Duodenal mucosa (tissue), 2 donors: ENCODE measurements around the gene OR2L2.

Source experiments
- H3K27ac ChIP-seq: one replicate; pipeline ENCODE4 v1.7.0; 2013; ENCODE audit warnings: low read depth, low read length
- H3K27me3 ChIP-seq, 2 donors: one replicate each; pipeline ENCODE4 v1.7.0; 2013; ENCODE audit warnings: low read length in 2 of 2, control low read depth in 1 of 2; ENCODE audit not compliant: insufficient read depth in 2 of 2, control insufficient read depth in 1 of 2
- H3K36me3 ChIP-seq, 2 donors: one replicate each; pipeline ENCODE4 v1.7.0; 2013; ENCODE audit warnings: low read length in 2 of 2, control low read depth in 1 of 2; ENCODE audit not compliant: insufficient read depth in 2 of 2, control insufficient read depth in 1 of 2
- H3K4me1 ChIP-seq, 2 donors: one replicate each; pipeline ENCODE4 v1.7.0; 2013; ENCODE audit warnings: low read length in 2 of 2, control low read depth in 1 of 2; ENCODE audit not compliant: insufficient read depth in 2 of 2, control insufficient read depth in 1 of 2
- H3K4me3 ChIP-seq, 2 donors: one replicate each; pipeline ENCODE4 v1.7.0; 2013; ENCODE audit warnings: low read length in 2 of 2, low read depth in 1 of 2
- H3K9ac ChIP-seq, 2 donors: one replicate each; pipeline ENCODE4 v1.7.0; 2013; ENCODE audit warnings: low read length in 2 of 2, low read depth in 1 of 2
- H3K9me3 ChIP-seq, 2 donors: one replicate each; pipeline ENCODE4 v1.7.0; 2013; ENCODE audit warnings: low read length in 2 of 2, control low read depth in 1 of 2; ENCODE audit not compliant: control insufficient read depth in 1 of 2

OR2L2 gene, protein sequence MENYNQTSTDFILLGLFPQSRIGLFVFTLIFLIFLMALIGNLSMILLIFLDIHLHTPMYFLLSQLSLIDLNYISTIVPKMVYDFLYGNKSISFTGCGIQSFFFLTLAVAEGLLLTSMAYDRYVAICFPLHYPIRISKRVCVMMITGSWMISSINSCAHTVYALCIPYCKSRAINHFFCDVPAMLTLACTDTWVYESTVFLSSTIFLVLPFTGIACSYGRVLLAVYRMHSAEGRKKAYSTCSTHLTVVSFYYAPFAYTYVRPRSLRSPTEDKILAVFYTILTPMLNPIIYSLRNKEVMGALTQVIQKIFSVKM

DNA sequence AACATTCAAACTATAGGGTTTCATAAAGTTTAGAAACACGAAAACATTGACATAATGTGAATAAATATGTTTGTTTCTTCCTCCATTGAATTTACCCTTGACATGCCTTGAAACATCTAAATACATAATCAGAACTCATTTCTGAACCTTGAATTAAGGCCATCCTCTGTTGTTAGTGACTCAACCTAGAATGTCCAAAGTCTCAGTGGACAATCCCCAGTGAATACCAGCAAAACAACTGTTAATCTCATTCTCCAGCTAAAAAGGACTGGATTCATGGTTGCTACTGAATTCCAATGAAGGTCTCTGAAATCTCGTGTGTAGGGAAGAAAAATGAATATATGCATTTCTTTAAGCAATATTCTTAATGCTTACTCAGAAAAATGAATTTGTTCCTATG is at the start of gene OR2L2:
Gene OR2L2 (plus strand): TSS at position 301 of the 400 bp plus-strand sequence. CDS start 8,198 bp downstream, outside the sequence.
- no peaks in the 10 kb centered on the region for H3K36me3 ChIP-seq
- H3K27me3 ChIP-seq: no peaks in the 10 kb centered on the region
- H3K4me1 ChIP-seq: no peaks in the 10 kb centered on the region
- no peak within 1 kb of the TSS for H3K9ac ChIP-seq
- no peak within 1 kb of the TSS for H3K4me3 ChIP-seq
- H3K9me3 ChIP-seq: peaks cover 9 to 19% of the 10 kb centered on the region in 2 donors
- no peak within 1 kb of the TSS for H3K27ac ChIP-seq

DNA sequence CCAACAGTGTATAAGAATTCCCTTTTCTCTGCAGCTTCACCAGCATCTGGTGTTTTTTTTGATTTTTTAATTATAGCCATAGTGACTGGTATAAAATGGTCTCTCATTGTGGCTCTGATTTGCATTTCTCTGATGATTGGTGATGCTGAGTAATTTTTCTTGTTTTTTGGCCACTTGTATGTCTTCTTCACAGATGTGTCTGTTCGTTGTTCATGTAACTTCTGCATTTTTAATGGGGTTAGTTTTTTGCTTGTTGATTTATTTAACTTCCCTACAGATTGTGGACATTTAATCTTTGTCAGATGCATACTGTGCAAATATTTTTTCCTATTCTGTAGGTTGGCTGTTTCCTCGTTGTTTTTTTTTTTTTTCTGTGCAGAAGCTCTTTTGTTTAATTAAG is 36.9 kb upstream of the OR2L2 start:
- Histone ChIP-seq H3K36me3 (no peaks in the 10 kb centered on the region), H3K4me3 (no peak overlapping the region), H3K27ac (no peak overlapping the region), H3K4me1 (no peaks in the 10 kb centered on the region), H3K27me3 (no peaks in the 10 kb centered on the region), H3K9ac (no peak overlapping the region), H3K9me3 (peaks cover 4 to 12% of the 10 kb centered on the region in 2 donors)

DNA sequence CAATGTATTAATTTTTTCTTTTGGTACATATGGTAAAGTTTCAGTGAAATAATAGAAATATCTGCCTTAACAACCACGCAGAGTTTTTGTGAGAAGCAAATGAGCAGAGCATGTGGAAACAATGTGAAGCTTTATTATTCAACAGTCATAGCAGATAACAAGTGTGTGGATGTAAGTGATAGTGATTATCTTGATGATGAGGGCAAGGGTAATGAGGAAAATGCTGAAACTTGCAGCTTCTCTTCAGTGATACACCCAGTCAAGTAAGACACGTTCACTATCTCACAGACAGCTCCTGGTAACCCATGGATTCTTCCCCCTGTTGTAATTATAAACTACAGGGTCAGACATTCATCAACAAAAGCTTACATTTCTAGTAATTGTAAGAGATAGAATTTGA is 31.1 kb upstream of the OR2L2 start:
- no peaks in the 10 kb centered on the region for H3K4me1 ChIP-seq
- no peaks in the 10 kb centered on the region for H3K27me3 ChIP-seq
- H3K9ac ChIP-seq: no peak overlapping the region
- H3K4me3 ChIP-seq: no peak overlapping the region
- H3K27ac ChIP-seq: no peak overlapping the region
- no peaks in the 10 kb centered on the region for H3K9me3 ChIP-seq
- no peaks in the 10 kb centered on the region for H3K36me3 ChIP-seq

DNA sequence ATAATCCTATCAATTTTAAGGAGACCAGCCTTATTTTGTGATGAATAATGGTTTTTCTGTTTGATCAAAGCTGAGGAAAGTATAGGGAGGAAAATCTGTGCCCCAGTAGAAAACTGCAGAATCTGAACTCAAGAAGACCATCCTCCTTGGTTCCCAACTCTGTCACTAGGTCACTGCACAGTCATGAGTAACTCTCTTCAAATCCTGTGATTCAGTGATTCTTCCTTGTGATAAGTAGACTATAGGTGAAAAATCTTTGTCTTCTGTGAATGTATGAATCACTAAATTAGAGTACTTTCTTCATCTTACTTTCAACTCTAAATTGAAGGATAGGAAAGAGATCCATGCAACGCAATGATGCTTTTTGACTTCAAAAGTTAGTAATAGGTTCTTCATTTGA is 29.7 kb upstream of the OR2L2 start:
- Histone ChIP-seq H3K9me3 (peaks cover 0 to 4% of the 10 kb centered on the region in 2 donors), H3K36me3 (no peaks in the 10 kb centered on the region), H3K27ac (no peak overlapping the region), H3K4me1 (no peaks in the 10 kb centered on the region), H3K9ac (no peak overlapping the region), H3K27me3 (no peaks in the 10 kb centered on the region), H3K4me3 (no peak overlapping the region)

DNA sequence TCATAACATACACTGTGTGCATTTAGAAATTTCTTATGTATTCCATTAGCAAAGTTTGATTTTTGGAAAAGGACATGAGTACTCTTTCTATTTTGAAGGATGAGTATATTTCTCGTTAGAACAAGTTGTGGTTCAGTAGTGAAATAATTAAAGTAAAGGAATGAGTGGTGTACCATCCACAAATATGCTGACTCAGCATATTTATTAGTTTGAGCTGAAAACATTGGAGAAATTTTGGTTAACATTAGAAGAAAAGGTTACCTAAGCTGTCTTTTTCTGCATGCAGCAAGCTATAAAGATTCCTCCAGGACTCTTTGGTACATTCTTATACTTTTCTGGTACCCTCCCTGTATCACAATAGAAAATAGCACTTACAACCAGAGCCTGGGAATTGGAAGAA is 22.1 kb upstream of the OR2L2 start:
- Histone ChIP-seq H3K9ac (no peak overlapping the region), H3K27me3 (no peaks in the 10 kb centered on the region), H3K36me3 (no peaks in the 10 kb centered on the region), H3K4me3 (no peak overlapping the region), H3K4me1 (no peaks in the 10 kb centered on the region), H3K27ac (no peak overlapping the region), H3K9me3 (peaks cover 24 to 29% of the 10 kb centered on the region in 2 donors)

DNA sequence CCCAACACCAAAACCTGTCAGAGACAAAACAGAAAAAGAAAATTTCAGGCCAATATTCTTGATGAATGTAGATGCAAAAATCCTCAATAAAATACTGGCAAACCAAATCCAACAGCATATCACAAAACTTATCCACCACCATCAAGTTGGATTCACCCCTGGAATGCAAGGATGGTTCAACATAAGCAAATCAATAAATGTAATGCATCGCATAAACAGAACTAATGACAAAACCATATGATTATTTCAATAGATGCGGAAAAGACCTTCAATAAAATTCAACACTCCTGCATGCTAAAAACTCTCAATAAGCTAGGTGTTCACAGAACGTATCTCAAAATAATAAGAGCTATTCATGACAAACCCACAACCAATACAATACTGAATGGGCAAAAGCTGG is 20.2 kb upstream of the OR2L2 start:
- Histone ChIP-seq H3K9me3 (peaks cover 24 to 25% of the 10 kb centered on the region in 2 donors), H3K9ac (no peak overlapping the region), H3K27ac (no peak overlapping the region), H3K4me1 (no peaks in the 10 kb centered on the region), H3K4me3 (no peak overlapping the region), H3K36me3 (no peaks in the 10 kb centered on the region), H3K27me3 (no peaks in the 10 kb centered on the region)

DNA sequence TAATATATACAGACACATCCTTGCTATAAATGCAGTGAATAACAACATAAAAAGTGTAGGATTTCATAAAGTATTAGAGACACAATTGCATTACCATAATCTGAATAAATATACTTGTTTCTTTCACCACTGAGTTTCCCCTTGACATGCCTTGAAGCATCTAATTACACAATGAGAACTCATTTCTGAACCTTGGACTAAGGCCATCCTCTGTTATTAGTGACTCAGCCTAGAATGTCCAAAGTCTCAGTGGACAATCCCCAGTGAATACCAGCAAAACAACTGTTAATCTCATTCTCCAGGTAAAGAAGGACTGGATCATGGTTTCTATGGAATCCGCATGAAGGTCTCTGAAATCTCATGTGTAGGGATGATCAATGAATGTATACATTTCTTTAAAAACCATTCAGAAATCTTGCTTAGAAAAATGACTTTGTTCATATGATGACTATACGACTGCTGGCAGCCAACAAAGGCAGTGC is 16.6 kb upstream of the OR2L2 start, which contains the start of gene OR2L5:
Gene OR2L5 (plus strand): TSS at position 432 of the 482 bp plus-strand sequence. CDS start 8,288 bp downstream, outside the sequence.
- Histone ChIP-seq H3K27me3 (no peaks in the 10 kb centered on the region), H3K9ac (no peak within 1 kb of the TSS), H3K36me3 (no peaks in the 10 kb centered on the region), H3K27ac (no peak within 1 kb of the TSS), H3K4me3 (no peak within 1 kb of the TSS), H3K9me3 (peaks cover 7 to 16% of the 10 kb centered on the region in 2 donors), H3K4me1 (no peaks in the 10 kb centered on the region)

DNA sequence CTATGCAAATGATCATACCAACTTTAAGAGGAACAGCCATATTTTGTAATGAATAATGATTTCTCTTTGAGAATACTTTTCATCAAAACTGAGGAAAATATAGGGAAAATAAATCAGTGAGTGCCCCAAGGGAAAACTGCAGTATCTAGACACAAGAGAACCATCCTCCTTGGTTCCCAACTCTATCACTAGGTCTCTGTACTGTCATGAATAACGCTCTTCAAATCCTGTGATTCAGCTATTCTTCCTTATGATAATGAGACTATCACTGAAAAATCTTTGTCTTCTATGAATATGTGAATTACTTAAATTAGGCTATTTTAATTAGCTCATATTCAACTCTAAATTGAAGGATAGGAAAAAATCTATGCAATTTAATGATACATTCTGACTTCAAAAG is 14.1 kb upstream of the OR2L2 start:
- Histone ChIP-seq H3K4me3 (no peak overlapping the region), H3K27ac (no peak overlapping the region)

DNA sequence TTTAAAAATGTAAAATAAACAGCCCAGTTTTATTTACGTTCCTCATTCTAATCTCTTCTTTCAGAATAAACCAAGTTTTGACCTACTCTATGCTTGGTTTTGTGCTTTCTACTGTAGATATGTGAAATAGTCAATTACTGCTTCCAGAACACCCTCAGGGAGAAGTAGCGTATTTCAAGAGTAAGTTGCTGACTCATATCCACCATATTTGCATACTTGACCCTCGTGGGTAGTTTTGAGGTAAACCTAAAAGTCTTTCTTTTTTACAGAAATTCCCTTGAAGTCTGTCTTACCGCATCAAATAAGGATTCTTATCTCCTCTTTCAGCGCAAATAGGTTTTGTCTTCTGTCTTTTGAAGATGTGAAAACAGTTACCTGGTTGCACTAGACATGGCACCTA is 15.3 kb downstream of the OR2L2 start:
- H3K4me1 ChIP-seq: no peaks in the 10 kb centered on the region
- H3K36me3 ChIP-seq: no peaks in the 10 kb centered on the region

More for the DNA sequence above, 14.1 kb upstream of the OR2L2 start:
- Histone ChIP-seq H3K4me1 (no peaks in the 10 kb centered on the region), H3K27me3 (no peaks in the 10 kb centered on the region), H3K9me3 (peaks cover 0 to 19% of the 10 kb centered on the region in 2 donors), H3K9ac (no peak overlapping the region), H3K36me3 (no peaks in the 10 kb centered on the region)

DNA sequence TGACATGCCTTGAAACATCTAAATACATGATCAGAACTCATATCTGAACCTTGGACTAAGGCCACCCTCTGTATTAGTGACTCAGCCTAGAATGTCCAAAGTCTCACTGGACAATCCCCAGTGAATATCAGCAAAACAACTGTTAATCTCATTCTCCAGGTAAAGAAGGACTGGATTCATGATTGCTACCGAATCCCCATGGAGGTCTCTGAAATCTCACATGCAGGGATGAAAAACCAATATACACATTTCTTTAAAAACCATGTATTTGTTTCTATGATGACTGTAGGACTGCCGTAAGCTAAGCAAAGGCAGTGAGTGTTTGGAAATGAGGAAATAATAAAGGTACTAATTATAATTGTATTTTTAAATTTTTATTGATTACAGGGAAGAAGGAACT is 16.7 kb downstream of the OR2L2 start, which contains the start of gene OR2L3:
Gene OR2L3 (plus strand): TSS at position 301 of the 400 bp plus-strand sequence. CDS start 13,846 bp downstream, outside the sequence.
- no peaks in the 10 kb centered on the region for H3K36me3 ChIP-seq
- no peaks in the 10 kb centered on the region for H3K4me1 ChIP-seq
- H3K9ac ChIP-seq: no peak within 1 kb of the TSS
- H3K27ac ChIP-seq: no peak within 1 kb of the TSS
- peaks cover 6 to 8% of the 10 kb centered on the region in 2 donors for H3K9me3 ChIP-seq
- no peak within 1 kb of the TSS for H3K4me3 ChIP-seq
- no peaks in the 10 kb centered on the region for H3K27me3 ChIP-seq

More for the DNA sequence above, 15.3 kb downstream of the OR2L2 start:
- Histone ChIP-seq H3K9ac (no peak overlapping the region), H3K9me3 (peaks cover 6 to 8% of the 10 kb centered on the region in 2 donors), H3K27ac (no peak overlapping the region), H3K27me3 (no peaks in the 10 kb centered on the region), H3K4me3 (no peak overlapping the region)
